GM19324 (cell line): Measurements from ENCODE around the gene MYL6B.

Experiments used
- ATAC-seq: cut with Tn5 transposase; IDR thresholded peaks from one replicate; pipeline ENCODE4 v1.9.1; 2021; ENCODE audit warnings: mild to moderate bottlenecking, moderate library complexity; ENCODE audit not compliant: unreplicated experiment, low FRiP score

The MYL6B gene

DNA sequence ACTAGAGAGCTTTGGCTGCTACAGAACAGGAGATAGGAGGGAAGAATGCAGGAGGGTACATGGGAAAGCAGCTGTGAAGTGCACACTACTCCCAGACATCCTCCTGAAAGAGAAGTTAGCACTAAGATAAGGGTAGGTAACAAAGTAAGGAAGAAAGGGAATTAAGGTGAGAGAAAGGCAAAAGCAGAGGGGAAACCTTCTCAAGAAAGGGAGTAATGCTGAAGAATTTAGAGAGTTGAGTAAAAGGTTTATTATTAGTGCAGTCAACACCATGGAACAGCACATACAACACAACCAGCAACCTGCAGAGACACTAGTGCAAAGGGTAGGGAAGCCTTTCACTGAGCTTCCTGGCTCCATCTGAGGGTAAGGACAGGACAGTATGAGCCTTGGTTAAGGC lies 51.9 kb downstream of the MYL6B start:
- no peak for ATAC-seq

DNA sequence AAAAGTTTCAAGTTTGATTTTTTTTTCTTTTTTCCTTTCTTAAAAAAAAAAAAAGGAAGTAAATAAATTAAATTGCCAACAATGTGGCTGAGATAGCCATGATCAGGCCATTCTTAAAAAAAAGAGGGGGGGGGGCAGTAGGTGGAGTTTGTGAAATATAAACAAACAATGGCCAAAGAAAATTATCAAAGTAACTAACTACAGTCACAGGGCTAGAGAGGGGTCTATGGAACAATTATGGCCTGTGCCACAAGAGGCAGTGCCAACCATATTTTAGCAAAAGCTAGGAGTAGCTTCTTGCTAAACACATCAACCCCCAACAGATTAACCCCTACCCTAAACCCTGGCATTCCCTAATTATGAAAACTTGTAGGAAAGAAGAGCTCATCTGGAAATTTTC lies 53.1 kb downstream of the MYL6B start:
- no peak for ATAC-seq

- ATAC-seq, result no peak
Measured at GRCh38 chr12:56206452-56207166, 54.2 kb downstream of the MYL6B start.
